22Rv1 (cell line): ENCODE measurements around the gene NUP62.

ENCODE experiments used
- ZFX ChIP-seq: fragments of 450-650 bp; IDR thresholded peaks from 2 replicates; pipeline ENCODE4 v1.6.1; 2017; ENCODE audit warnings: antibody characterized with exemption, borderline replicate concordance
- TF ChIP-seq, protein P1 (sequence below): fragments of 450-650 bp; IDR thresholded peaks from 2 replicates; pipeline ENCODE4 v1.5.1; 2017; ENCODE audit warnings: mild to moderate bottlenecking

DNA sequence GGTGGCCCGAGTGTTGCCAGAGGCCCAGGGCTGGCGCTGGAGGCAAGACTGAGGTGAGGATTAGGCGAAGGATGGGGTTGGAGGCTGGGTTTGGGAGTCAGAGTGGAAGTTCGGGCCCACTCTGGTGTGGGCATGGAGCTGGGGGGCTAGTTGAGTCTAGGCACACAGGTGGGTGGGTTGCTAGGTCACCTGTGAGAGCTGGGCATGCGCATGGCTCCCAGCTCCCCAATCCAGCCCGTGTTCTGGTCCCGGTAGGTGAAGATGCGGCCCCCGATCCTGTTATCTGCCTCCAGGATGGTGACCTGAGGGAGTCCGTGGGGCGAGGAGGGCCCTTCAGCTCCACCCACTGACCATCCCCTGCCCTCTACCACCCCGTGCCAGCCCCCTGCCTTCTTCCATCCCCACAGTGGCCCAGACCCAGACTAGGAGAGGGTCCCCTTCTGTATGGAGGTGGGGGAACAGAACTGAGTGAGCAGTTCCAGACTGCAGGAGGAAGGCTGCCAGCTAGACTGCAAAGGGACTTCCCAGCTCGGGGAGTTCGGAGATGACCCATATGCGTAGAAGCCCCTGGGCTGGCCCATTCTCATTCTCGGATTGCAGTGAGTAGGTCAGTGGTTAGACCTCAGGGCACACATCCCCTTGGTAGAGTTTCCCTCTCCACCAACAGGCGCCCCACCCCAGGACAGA, 34.3 kb downstream of the NUP62 start:
- TF ChIP-seq, protein P1, sequence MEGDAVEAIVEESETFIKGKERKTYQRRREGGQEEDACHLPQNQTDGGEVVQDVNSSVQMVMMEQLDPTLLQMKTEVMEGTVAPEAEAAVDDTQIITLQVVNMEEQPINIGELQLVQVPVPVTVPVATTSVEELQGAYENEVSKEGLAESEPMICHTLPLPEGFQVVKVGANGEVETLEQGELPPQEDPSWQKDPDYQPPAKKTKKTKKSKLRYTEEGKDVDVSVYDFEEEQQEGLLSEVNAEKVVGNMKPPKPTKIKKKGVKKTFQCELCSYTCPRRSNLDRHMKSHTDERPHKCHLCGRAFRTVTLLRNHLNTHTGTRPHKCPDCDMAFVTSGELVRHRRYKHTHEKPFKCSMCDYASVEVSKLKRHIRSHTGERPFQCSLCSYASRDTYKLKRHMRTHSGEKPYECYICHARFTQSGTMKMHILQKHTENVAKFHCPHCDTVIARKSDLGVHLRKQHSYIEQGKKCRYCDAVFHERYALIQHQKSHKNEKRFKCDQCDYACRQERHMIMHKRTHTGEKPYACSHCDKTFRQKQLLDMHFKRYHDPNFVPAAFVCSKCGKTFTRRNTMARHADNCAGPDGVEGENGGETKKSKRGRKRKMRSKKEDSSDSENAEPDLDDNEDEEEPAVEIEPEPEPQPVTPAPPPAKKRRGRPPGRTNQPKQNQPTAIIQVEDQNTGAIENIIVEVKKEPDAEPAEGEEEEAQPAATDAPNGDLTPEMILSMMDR: no peak
- TF ChIP-seq ZFX: no peak
